Measurements from ENCODE around the gene NCOR2.

DNA sequence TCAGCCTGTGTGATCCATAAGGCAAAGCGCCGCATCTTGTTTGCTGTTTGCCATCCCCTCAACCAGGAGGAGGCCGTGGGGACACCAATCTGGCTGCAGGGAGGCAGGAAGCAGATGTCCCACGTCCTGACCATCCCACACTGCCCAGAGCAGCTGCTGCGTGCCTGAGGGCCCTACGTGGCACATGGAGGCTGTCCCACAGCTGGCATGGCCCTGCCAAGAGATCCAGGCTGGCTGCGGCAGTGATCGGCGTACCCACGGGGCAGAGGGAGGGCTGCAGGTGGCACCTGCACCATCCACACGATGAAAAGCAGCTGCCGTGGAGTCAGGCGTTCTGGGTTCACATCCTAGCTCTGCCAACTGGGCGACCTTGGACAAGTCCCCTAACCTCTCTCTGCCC, 42.0 kb downstream of the NCOR2 start:
- TF ChIP-seq CTCF (IDR thresholded peaks at IDR 0.05; ENCODE audit: control extremely low read depth in 1 of 3, insufficient read depth in 1 of 3, low read depth in 1 of 3, low read length in 3 of 3) = no peak
- TF ChIP-seq FOSL1 (IDR thresholded peaks at IDR 0.05; ENCODE audit: insufficient read depth, low read depth, low read length) = no peak
- no peak for TF ChIP-seq POLR2A (IDR thresholded peaks at IDR 0.05; ENCODE audit: control extremely low read depth in 1 of 2, low read depth in 2 of 2, low read length in 2 of 2)
- TF ChIP-seq EZH2 (IDR thresholded peaks at IDR 0.05; ENCODE audit: low read depth, low read length, severe bottlenecking) = no peak
- TF ChIP-seq JUN (IDR thresholded peaks at IDR 0.05; ENCODE audit: low read depth, low read length) = no peak
- no peak for TF ChIP-seq CREB1 (IDR thresholded peaks at IDR 0.05)
- TF ChIP-seq POLR2AphosphoS5 (IDR thresholded peaks at IDR 0.05; ENCODE audit: low read depth, low read length) = no peak

Data from H1 (cell line).